ENCODE data around the gene REPS2. TPM values are rescaled to one million over a fixed set of nuclear protein-coding genes. Genes with fewer than 3 reads are reported as not detected.

Gene REPS2
- total and polyA plus RNA-seq, 9 of the 15 experiments (the other 6 are each of a cell fraction or from before 2014, with no cell fraction given) = 0.01 to 0.07 (median 0.01) TPM; not detected in 3

DNA sequence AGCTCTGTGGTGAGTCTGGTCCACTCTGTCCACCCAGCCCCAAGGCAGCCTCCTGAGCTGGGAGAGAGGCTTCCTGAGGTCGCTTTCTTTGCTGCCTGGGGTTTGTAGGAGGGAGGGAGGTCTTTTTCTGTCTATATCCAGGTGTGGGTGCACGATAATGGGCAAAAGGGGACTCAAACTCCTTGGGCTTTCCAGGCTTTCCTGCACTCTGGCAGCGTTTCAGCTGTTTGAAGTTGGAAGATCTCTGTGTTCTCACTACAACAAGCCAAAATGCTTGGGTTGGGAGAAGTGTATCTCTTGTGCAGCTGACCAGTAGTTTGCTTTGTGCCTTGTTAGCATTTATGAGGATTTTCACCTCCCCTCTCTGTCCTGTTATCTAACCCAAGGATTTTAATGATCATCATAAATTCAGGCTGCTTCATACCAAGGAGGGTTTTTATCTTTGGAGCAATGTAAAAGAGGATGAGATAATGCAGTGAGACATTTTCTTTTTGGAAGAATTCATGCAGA, 126.3 kb downstream of the REPS2 start:
- Histone ChIP-seq H3K4me1 (replicated peaks in 1 of 2; ENCODE audit: control insufficient read depth in 2 of 2, insufficient read depth in 2 of 2, low read length in 2 of 2) (no peaks in the 10 kb centered on the region; a peak in 1 of 5 replicates), H3K27me3 (ENCODE audit: control insufficient read depth in 2 of 2, insufficient read depth in 2 of 2, low read length in 2 of 2) (no peaks in the 10 kb centered on the region; a peak in 2 of 5 replicates), H3K4me2 (ENCODE audit: insufficient read depth, low read length) (no peak overlapping the region), H3K27ac (ENCODE audit: extremely low read depth, low read depth, low read length) (no peak overlapping the region), H3K36me3 (ENCODE audit: control insufficient read depth, insufficient read depth, low read length) (no peaks in the 10 kb centered on the region), H3K9ac (ENCODE audit: insufficient read depth in 1 of 2, low read depth in 2 of 2, low read length in 2 of 2) (no peak overlapping the region), H4K20me1 (replicated peaks; ENCODE audit: control insufficient read depth, insufficient read depth, low read length) (no peaks in the 10 kb centered on the region), H2AFZ (ENCODE audit: low read depth, low read length) (no peak overlapping the region), H3K79me2 (ENCODE audit: control insufficient read depth, insufficient read depth, low read length) (no peaks in the 10 kb centered on the region), H3K4me3 (no peak overlapping the region), H3K9me1 (ENCODE audit: control insufficient read depth, insufficient read depth, low read length) (no peaks in the 10 kb centered on the region), H3K9me3 (replicated peaks; ENCODE audit: control insufficient read depth, insufficient read depth, low read depth, low read length) (no peaks in the 10 kb centered on the region)
- DNase-seq (ENCODE audit: extremely low read depth in 1 of 4, low spot score in 3 of 4) (no peak), FAIRE-seq (no peak), ATAC-seq (no peak)
- in situ Hi-C loops (cut with MboI) (no loop called here), intact Hi-C loops (cut with micrococcal nuclease) (no loop called here)
- ChIA-PET POLR2A (interaction anchor here (0.7 kb wide), 1 partner anchor 10 kb away, joined by 4 read pairs; no protein-coding TSS in a partner anchor), CTCF (ENCODE audit: low intra/inter-chr PET ratio) (no interaction called here)
- WGBS (ENCODE audit: insufficient coverage, low coverage, missing lambda C conversion rate) = 0% methylated on average over 3 of the region's 3 CpGs
- BruUV-seq (replicated peaks) = no TSS peak
- TF ChIP-seq CREB1 (IDR thresholded peaks at IDR 0.05) = no peak
- TF ChIP-seq CREB1 (CRISPR knock-in tag; IDR thresholded peaks at IDR 0.05) = no peak
- TF ChIP-seq GTF2B (IDR thresholded peaks at IDR 0.05; ENCODE audit: extremely low read depth, insufficient read length) = no peak
- no peak for TF ChIP-seq ZNF764 (CRISPR knock-in tag; IDR thresholded peaks at IDR 0.05; ENCODE audit: low read depth)
- TF ChIP-seq FOXM1 (IDR thresholded peaks at IDR 0.05; ENCODE audit: low read depth) = no peak
- TF ChIP-seq FOXM1 (CRISPR knock-in tag; IDR thresholded peaks at IDR 0.05; ENCODE audit: low read depth) = no peak
- TF ChIP-seq POLR2B (IDR thresholded peaks at IDR 0.05; ENCODE audit: low read depth, partially characterized antibody) = no peak
- no peak for TF ChIP-seq NFIX (CRISPR knock-in tag; IDR thresholded peaks at IDR 0.05; ENCODE audit: low read depth)
- TF ChIP-seq HCFC1 (IDR thresholded peaks at IDR 0.05; ENCODE audit: low read depth, low read length) = no peak
- TF ChIP-seq NEUROD1 (IDR thresholded peaks at IDR 0.05; ENCODE audit: borderline replicate concordance, low read depth, low read length, partially characterized antibody) = no peak
- no peak for TF ChIP-seq ZFP36 (IDR thresholded peaks at IDR 0.05; ENCODE audit: low read depth, low read length, partially characterized antibody)
